ENCODE results near the gene PPP2R3B. TPM values are rescaled to one million over a fixed set of nuclear protein-coding genes. Genes with fewer than 3 reads are reported as not detected.
A peak's percentile ranks its signal among the peaks of the same experiment; 100 is the strongest.
"Not testable (repeated sequence)": the region's sequence is repeated elsewhere in the genome, so short reads cannot be mapped to it uniquely, and the experiment has no call there.

Gene PPP2R3B
- total RNA-seq, 1 donor from 2014 or later: 36.1 TPM

DNA sequence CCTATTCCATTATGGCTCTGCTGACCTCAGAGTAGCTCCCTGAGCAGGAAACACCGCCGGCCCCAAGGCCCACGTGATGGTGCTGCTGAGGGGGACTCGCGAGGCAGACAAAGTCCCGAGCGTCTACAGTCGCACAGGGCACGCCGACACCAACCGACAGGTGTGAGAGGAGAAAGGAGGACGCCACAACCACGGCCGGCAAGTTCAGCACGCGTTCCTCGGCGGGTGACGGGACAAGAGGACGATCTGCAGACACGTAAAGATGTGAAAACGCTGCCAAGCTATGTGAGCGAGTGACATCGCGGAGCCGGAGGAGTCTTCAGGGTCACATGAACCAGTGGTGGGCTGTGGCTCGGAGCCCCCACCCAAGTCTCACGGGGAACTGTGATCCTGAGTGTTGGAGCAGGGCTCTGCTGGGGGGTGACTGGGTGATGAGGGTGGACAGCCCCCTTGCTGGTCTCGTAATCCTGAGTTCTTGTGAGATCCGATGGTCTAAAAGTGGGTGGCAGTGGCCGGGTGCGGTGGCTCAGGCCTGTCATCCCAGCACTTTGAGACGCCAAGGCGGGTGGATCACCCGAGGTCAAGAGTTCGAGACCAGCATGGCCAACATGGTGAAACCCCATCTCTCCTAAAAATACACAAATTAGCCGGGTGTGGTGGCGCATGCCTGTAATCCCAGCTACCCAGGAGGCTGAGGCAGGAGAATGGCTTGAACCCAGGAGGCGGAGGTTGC is 34.0 kb downstream of the PPP2R3B start:
- TF ChIP-seq, protein P1, sequence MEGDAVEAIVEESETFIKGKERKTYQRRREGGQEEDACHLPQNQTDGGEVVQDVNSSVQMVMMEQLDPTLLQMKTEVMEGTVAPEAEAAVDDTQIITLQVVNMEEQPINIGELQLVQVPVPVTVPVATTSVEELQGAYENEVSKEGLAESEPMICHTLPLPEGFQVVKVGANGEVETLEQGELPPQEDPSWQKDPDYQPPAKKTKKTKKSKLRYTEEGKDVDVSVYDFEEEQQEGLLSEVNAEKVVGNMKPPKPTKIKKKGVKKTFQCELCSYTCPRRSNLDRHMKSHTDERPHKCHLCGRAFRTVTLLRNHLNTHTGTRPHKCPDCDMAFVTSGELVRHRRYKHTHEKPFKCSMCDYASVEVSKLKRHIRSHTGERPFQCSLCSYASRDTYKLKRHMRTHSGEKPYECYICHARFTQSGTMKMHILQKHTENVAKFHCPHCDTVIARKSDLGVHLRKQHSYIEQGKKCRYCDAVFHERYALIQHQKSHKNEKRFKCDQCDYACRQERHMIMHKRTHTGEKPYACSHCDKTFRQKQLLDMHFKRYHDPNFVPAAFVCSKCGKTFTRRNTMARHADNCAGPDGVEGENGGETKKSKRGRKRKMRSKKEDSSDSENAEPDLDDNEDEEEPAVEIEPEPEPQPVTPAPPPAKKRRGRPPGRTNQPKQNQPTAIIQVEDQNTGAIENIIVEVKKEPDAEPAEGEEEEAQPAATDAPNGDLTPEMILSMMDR (IDR thresholded peaks at IDR 0.05; ENCODE audit: partially characterized antibody, unreplicated experiment): no peak
- no peak overlapping the region for H3K4me3 Mint-ChIP-seq (ENCODE audit: unreplicated experiment)
- no peak for DNase-seq
- H3K36me3 Mint-ChIP-seq (ENCODE audit: unreplicated experiment): peaks cover 5% of the 10 kb centered on the region
- H3K9me3 Mint-ChIP-seq (ENCODE audit: unreplicated experiment): peaks cover 10% of the 10 kb centered on the region
- peaks cover 7% of the 10 kb centered on the region for H3K4me1 Mint-ChIP-seq (ENCODE audit: low read depth, unreplicated experiment)
- H3K27me3 Mint-ChIP-seq (ENCODE audit: unreplicated experiment): peaks cover 2% of the 10 kb centered on the region
- H3K27ac Mint-ChIP-seq (ENCODE audit: unreplicated experiment): no peak overlapping the region

DNA sequence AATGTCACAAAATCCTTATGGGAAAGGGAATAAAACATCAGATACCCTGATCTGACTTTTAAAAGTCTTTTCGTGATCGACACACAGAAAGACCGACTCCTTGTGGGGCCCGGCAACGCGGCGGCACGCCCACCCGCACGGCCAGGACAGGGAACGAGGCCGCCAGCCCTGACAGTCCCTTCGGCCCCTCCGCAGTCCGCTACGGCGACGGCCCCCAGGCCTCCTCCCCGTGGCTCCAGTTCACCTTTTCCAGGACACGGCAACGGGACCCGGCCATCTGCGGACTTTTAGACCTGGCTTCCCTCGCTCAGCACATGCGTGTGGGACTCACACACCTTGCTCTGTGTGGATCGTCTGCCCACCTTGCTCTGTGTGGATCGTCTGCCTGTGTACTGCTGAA is 34.5 kb downstream of the PPP2R3B start:
- Mint-ChIP-seq H3K4me3 (ENCODE audit: unreplicated experiment) (no peak overlapping the region), H3K36me3 (ENCODE audit: unreplicated experiment) (no peaks in the 10 kb centered on the region), H3K9me3 (ENCODE audit: unreplicated experiment) (peaks cover 8% of the 10 kb centered on the region), H3K27me3 (ENCODE audit: unreplicated experiment) (peaks cover 2% of the 10 kb centered on the region), H3K27ac (ENCODE audit: unreplicated experiment) (no peak overlapping the region), H3K4me1 (ENCODE audit: low read depth, unreplicated experiment) (peaks cover 7% of the 10 kb centered on the region)
- no peak for DNase-seq
- TF ChIP-seq, protein P1 (IDR thresholded peaks at IDR 0.05; ENCODE audit: partially characterized antibody, unreplicated experiment): no peak

DNA sequence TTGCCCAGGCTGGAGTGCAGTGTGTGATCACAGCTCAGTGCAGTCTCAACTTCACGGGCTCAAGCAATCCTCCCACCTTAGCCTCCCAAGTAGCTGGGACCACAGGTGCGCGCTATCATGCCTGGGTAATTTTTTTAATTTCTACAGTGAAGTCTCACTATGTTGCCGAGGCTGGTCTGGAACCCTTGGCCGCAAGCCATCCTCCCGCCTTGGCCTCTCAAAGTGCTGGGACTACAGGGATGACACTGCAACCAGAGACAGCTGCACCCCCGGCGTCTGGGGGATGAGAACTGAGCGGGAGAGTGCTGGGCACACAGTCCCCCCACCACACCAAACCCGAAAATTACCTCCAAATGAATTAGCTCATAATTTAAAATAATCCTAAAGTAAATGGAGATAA is 35.0 kb downstream of the PPP2R3B start:
- no peaks in the 10 kb centered on the region for H3K36me3 Mint-ChIP-seq (ENCODE audit: unreplicated experiment)
- H3K27ac Mint-ChIP-seq (ENCODE audit: unreplicated experiment): no peak overlapping the region
- no peak for DNase-seq
- H3K27me3 Mint-ChIP-seq (ENCODE audit: unreplicated experiment): peaks cover 2% of the 10 kb centered on the region
- H3K4me1 Mint-ChIP-seq (ENCODE audit: low read depth, unreplicated experiment): peaks cover 7% of the 10 kb centered on the region
- no peak overlapping the region for H3K4me3 Mint-ChIP-seq (ENCODE audit: unreplicated experiment)
- H3K9me3 Mint-ChIP-seq (ENCODE audit: unreplicated experiment): peaks cover 12% of the 10 kb centered on the region
- TF ChIP-seq, protein P1 (IDR thresholded peaks at IDR 0.05; ENCODE audit: partially characterized antibody, unreplicated experiment): no peak

DNA sequence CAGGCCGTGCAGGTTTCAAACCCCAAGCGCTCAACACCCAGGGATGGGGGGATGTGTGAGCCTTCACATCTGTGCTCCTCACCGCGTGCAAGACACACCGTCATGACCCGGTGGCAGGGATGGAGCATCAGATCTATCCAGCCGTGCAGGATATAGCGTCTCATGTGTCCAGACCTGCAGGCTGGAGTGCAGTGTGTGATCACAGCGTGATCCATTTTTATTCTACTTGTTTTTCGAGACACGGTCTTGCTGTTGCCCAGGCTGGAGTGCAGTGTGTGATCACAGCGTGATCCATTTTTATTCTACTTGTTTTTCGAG is 35.4 kb downstream of the PPP2R3B start:
- DNase-seq; H3K4me3 Mint-ChIP-seq (ENCODE audit: unreplicated experiment); H3K27me3 Mint-ChIP-seq (ENCODE audit: unreplicated experiment); H3K4me1 Mint-ChIP-seq (ENCODE audit: low read depth, unreplicated experiment); H3K36me3 Mint-ChIP-seq (ENCODE audit: unreplicated experiment); H3K27ac Mint-ChIP-seq (ENCODE audit: unreplicated experiment): not testable (repeated sequence)
- peaks cover 12% of the 10 kb centered on the region for H3K9me3 Mint-ChIP-seq (ENCODE audit: unreplicated experiment)

DNA sequence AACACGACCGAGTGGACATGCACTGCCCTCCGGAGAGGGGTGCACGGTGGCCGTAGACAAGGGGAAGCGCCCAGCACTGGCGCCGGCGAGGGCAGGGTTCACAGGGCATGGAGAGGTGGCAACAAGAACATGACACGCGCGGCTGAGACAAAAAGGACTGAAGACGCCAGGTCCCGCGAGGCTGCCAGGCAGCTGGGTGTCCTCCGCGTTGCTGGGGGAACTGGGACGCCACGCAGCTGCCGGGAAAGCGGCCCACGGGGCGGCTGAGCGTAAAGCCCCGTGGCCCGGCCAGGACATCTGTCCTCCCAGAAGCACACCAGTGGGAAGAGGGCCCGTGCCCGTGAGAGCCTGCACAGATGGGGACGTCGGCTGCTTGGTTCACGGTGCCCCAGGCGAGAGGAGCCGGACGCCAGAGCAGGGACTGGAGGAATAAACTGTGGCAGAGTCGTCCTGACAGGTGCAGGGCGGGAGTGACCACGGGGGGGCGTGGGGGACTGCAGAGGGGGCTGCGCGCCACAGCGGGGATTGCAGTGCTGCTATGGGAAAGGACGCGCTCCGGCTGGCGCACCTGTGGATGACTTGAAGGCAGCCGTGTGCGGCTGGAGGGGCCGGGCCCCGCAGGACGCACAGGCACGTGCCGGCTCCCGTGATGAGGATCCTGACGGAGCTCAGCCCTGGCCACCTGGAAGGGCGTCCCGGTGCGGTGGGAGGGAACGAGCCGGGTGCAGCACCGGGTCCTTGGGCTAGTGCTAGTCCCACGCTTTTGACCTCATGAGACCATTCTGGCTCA is 36.0 kb downstream of the PPP2R3B start:
- H3K9me3 Mint-ChIP-seq (ENCODE audit: unreplicated experiment): peaks cover 12% of the 10 kb centered on the region
- peaks cover 7% of the 10 kb centered on the region for H3K4me1 Mint-ChIP-seq (ENCODE audit: low read depth, unreplicated experiment)
- no peak for DNase-seq
- H3K4me3 Mint-ChIP-seq (ENCODE audit: unreplicated experiment): no peak overlapping the region
- peaks cover 2% of the 10 kb centered on the region for H3K27me3 Mint-ChIP-seq (ENCODE audit: unreplicated experiment)
- no peaks in the 10 kb centered on the region for H3K36me3 Mint-ChIP-seq (ENCODE audit: unreplicated experiment)
- H3K27ac Mint-ChIP-seq (ENCODE audit: unreplicated experiment): peak overlapping the region; percentile 17
- TF ChIP-seq, protein P1 (IDR thresholded peaks at IDR 0.05; ENCODE audit: partially characterized antibody, unreplicated experiment): no peak
